Ishikawa (cell line): ENCODE measurements around the gene PWP2.

ENCODE experiments used
- EGR1 ChIP-seq: IDR thresholded peaks from 2 replicates; pipeline ENCODE4 v1.6.1; 2012
- EP300 ChIP-seq: IDR thresholded peaks from 2 replicates; pipeline ENCODE4 v1.6.1; 2012; ENCODE audit warnings: borderline replicate concordance
- NFIC ChIP-seq: IDR thresholded peaks from 2 replicates; pipeline ENCODE4 v1.6.1; 2012
- TAF1 ChIP-seq: IDR thresholded peaks from 2 replicates; pipeline ENCODE4 v1.6.1; 2012; ENCODE audit warnings: low read depth, mild to moderate bottlenecking
- TCF12 ChIP-seq: IDR thresholded peaks from 2 replicates; pipeline ENCODE4 v1.6.1; 2012; ENCODE audit warnings: low read depth

DNA sequence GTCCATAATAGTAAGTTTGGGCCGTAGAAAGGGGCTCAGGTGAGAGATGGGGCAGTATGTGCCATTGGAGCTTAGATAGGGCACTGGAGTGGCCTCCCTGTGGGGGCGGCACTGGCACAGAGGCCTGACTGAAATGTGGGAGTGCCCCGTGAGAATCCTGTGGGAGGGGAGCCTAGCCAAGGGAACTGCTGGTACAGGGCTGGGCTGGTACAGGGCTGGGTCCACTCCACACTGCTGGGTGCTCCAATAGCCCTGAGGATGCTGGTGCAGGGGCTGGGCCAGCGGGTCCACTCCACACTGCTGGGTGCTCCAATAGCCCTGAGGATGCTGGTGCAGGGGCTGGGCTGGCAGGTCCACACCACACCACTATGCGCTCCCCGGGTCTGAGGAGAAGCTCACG lies 44.8 kb upstream of the PWP2 start:
- TF ChIP-seq TCF12 (no peak), TAF1 (no peak), EP300 (no peak), EGR1 (peak; percentile 37; the same call in 1 of the 2 replicates), NFIC (no peak)
